Activated T-cell treated with anti-CD3 and anti-CD28 coated beads for 4 hours (primary cell): ENCODE measurements around the gene DAB2IP.
"Not testable (repeated sequence)": the region's sequence is repeated elsewhere in the genome, so short reads cannot be mapped to it uniquely, and the experiment has no call there.

ENCODE experiments used
- DNase-seq: peaks from one replicate; pipeline ENCODE4 v3.0.0-alpha.2; 2020

The DAB2IP gene

GRCh38 chr9:121627427-121627826 lies 24.0 kb upstream of the DAB2IP start:
- DNase-seq = no peak

GRCh38 chr9:121628401-121628800 lies 23.0 kb upstream of the DAB2IP start:
- DNase-seq = no peak

GRCh38 chr9:121631115-121631514 lies 20.3 kb upstream of the DAB2IP start:
- DNase-seq = no peak

DNA sequence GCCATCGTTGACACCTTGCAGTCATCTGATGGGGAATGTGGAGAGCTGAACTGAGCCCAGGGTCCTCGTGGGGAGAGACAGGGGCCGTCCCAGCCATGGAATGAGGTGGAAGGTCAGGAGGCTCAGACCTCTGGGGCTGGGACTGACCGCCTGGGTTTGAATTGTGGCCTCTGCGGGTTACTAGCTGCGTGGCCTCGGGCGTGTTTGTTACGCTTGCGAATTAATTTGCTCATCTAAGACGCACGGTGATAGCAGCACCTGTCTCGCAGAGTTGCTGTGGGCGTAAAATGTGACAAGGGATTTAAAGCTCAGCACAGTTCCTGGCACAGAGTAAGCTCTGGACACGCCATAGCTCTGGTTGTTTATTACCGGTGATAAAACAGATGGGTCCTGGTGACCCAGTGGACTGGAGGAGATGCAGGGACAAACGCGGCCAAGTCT lies 19.4 kb upstream of the DAB2IP start:
- no peak for DNase-seq

GRCh38 chr9:121633119-121633714 lies 18.2 kb upstream of the DAB2IP start:
- no peak for DNase-seq

GRCh38 chr9:121633736-121634135 lies 17.7 kb upstream of the DAB2IP start:
- DNase-seq = no peak

GRCh38 chr9:121634329-121635261 lies 16.8 kb upstream of the DAB2IP start:
- DNase-seq = no peak

DNA sequence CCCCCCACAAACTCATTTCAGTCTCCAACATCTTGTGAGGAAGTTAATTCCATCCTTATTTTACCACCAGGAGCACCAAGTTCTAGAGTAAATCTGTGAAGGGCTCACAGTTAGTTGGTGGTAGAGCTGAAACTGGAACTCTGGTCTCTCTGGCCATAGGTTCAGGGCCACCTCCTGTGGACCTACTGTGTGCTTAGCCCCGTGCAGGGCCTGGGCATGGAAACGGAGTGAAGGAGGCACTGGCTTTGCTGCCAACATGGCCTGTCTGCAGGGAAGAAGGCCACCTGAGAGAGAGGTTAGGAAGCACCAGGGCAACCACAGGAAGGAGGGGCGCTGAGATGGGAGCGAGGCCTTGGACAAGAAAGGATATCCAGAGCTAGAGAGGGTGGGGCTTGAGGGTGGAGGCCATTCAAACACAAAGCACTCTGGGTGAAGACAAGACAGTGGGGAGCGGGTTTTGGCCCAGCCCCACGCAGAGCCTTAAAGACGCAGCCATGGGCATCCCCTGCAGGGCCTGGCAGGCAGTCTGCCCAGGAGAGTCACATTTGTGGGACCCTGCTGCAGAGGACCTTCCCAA lies 16.0 kb upstream of the DAB2IP start:
- DNase-seq = no peak

DNA sequence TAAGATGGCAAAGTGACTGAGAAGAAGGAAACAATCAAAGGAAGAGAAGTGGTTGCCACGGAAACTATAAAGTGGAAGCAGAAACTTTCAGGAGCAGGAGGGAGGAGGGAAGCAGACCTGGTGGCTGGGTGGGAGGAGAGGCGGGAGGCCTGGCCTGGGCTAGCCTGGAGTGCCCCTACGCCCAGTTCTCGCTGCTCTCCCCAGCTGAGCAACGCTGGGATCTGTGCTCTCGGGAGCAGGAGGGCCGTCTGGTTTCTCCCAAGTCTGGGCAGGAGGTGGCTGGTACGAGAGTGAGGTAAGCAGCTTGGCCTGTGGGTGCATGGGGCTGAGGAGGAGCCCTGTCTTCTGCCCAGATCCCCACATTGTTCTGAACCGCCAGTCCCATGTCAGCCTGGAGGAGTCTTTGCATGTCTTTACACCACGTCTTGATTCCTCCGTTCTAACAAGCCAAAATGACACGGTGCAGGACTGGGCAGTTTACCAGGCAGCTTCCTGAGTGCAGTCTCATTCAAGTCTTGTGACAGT lies 15.0 kb upstream of the DAB2IP start:
- DNase-seq = no peak

DNA sequence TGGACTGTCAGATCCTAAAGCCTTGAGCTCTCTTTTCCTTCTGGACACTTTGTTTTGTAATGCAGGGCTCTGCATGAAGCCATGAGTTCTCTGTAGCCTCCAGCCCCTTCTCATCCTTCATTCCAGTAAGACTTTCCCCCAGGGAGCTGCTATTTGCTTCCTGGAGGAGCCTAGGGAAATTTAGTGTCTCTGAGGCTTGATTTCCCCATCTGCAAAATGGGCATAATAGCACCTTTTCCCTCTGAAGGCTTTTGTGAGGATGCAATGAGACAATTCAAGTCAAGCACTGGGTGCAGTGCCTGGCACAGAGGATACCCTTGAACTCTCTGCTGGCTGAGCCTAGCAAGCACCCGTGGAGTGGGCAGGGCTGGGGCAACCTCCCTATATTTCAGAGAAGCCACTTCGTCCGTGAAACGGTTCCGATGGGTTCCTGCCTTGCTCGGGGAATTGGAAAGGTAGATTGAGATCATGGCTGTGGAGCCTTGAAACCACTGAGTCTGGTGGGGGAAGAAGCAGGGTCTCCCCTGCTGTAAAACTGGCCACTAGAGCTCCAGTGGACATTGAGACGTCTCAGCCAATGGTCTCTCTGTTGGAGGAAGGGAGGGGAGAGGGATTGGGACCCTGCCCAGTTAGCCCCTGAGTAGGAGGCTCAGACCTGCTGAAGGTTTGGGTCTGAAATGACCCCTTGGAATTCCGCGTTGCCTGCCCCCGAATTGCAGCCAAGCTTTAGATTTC lies 14.3 kb upstream of the DAB2IP start:
- DNase-seq = no peak

GRCh38 chr9:121637713-121638220 lies 13.7 kb upstream of the DAB2IP start:
- DNase-seq = no peak

- DNase-seq = no peak
Measured at GRCh38 chr9:121638399-121638798, 13.0 kb upstream of the DAB2IP start.

DNA sequence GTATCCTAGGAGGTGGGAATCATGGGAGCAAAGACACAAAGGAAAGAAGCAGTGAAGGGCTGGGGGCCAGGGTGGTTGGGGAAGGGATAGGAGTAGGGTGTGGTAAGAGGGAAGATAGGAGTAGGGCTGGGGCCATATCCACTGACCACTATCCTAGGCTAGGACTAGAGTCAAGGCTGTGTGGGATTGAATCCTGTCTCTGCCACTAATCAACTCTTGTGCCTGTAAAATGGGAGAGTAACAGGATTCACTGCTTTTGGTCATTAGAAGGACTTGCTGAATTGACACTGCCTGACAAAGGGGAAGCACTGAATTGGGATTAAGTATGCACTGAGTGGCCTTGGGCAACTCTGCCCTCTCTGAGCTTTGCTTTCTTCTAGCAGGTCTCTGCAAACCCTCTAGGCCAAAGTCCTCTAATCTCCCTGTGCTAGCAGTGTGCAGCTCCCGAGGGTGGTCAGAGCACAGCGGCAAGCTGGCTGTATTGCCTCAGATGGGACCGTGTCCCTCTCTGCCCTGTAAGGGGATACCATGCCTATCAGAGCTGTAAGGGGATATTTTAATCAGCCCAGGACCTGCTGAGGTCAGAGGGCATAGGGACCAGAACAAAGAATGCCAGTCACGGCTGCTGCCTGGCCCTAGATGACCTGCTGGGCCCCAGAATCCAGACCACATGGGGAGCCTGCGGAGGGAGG lies 12.4 kb upstream of the DAB2IP start:
- no peak for DNase-seq

- no peak for DNase-seq
Measured at GRCh38 chr9:121639619-121640018, 11.8 kb upstream of the DAB2IP start.

DNA sequence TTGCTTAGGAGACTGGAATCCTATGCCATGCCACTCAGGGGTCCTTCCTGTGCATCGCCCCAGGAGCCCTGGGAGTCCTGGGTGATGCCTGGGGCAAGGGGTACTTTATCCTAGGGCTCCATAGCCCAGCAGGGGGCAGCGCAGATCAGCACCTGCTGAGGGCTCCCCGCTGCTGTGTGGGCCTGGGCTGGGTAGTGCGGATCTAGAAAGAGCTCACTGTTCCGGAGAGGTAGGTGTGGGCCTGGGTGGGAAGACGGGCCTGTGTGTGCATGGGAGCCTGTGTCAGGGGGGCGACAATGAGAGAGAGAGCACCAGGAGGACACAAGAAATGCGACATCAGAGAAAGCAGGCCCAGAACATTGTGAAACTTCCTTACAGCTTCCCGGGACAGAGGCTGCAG lies 11.4 kb upstream of the DAB2IP start:
- DNase-seq = no peak

- no peak for DNase-seq
Measured at GRCh38 chr9:121640491-121641223, 10.8 kb upstream of the DAB2IP start.

DNA sequence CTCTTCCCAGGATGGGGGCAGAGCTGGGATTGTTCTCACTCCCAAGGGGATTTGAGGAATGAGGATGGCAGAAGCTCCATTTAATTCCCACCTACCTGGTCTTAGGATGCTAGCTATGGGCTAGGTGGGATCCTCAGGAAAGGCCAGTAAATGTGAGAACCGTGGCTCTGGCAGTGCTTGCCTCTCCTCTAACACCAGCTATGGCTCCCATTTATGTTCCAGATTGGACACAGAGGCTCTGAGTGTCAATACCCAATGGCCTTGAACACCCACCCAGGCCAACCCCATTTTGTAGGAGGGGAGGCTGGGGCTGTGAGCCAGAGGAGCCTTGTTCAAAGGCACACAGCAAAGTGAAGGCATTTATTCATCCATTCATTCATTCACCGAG lies 10.2 kb upstream of the DAB2IP start:
- no peak for DNase-seq

DNA sequence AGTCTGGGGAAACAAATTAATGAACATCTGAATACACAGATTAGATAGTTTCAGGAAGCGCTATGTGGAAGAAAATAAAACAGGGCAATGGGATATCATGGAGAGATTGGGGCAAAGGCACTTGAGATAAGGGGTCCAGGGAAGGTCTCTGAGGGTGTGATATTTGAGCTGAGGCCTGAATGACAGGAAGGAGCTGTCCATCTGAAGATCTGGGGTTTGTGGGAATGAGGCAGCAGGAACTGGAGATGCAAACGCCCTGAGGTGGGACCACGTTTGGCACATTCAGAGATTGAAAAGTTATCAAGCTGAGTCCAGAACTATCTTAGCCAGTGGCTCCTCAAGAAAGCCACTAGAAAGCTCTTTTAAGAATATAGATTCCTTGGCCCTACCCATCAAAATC lies 8.7 kb upstream of the DAB2IP start:
- DNase-seq = no peak

- no peak for DNase-seq
Measured at GRCh38 chr9:121643473-121643872, 8.0 kb upstream of the DAB2IP start.

DNA sequence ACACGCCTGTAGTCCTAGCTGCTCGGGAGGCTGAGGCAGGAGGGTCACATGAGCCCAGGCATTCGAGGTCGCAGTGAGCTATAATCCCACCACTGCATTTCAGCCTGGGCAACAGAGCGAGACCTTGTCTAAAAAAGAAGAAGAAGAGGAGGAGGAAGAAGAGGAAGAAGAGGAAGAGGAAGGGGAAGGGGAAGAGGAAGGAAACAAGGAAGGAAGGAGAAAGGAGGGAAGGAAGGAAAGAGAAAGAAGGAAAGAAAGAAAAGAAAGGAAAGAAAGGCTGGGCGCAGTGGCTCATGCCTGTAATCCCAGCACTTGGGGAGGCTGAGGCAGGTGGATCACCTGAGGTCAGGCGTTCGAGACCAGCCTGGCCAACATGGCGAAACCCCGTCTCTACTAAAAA lies 7.4 kb upstream of the DAB2IP start:
- not testable (repeated sequence) for DNase-seq

DNA sequence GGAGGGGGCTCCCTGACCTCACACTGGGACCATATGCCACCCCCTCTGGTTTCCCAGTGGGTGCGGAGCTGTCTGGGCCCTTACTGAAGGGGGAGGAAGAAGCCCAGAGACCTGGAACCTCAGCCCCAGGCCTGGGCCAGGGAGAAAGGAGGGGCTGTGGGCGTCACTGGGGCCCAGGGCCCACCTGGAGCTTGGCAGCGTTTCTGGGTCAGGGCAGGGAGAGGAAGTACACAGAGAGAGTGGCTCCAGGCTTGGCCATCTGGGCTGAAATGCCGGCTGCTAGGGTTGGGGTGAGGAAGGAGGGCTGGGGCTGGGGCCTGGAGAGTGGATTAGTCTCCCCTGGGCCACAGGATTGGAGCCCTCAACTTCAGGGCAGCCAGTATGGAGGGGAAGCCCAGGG lies 6.4 kb upstream of the DAB2IP start:
- no peak for DNase-seq
